ENCODE data around the gene SPEM2. TPM values are rescaled to one million over a fixed set of nuclear protein-coding genes. Genes with fewer than 3 reads are reported as not detected.

Gene SPEM2
- polyA plus RNA-seq, 1 donor from 2014 or later, result not detected

GRCh38 chr17:7426203-7426863 lies 917 bp downstream of the SPEM2 start:
- Histone ChIP-seq H3F3A (ENCODE audit: insufficient read depth, low read length, poor library complexity, severe bottlenecking) (no peaks in the 10 kb centered on the region), H3K36me3 (ENCODE audit: insufficient read depth, low read length) (no peaks in the 10 kb centered on the region), H3K79me2 (replicated peaks; ENCODE audit: insufficient read depth, low read length) (no peaks in the 10 kb centered on the region), H4K20me1 (ENCODE audit: insufficient read depth) (no peaks in the 10 kb centered on the region), H3K9ac (ENCODE audit: low read length) (no peak overlapping the region), H3K27ac (ENCODE audit: low read length) (no peak overlapping the region), H3K4me2 (ENCODE audit: low read length) (no peak overlapping the region), H3K9me3 (ENCODE audit: low read length) (no peaks in the 10 kb centered on the region), H3K9me2 (ENCODE audit: insufficient read depth, low read length) (no peaks in the 10 kb centered on the region), H3K4me3 (ENCODE audit: low read length) (no peak overlapping the region), H2AFZ (ENCODE audit: low read depth, low read length) (no peak overlapping the region), H3K27me3 (ENCODE audit: insufficient read depth, low read depth, low read length) (no peaks in the 10 kb centered on the region)
- TF ChIP-seq RAD21 (conservative IDR thresholded peaks at IDR 0.05), result no peak

- Histone ChIP-seq H4K20me1 (ENCODE audit: insufficient read depth) (no peaks in the 10 kb centered on the region), H3K27me3 (ENCODE audit: insufficient read depth, low read depth, low read length) (no peaks in the 10 kb centered on the region), H3K4me2 (ENCODE audit: low read length) (no peak overlapping the region), H3F3A (ENCODE audit: insufficient read depth, low read length, poor library complexity, severe bottlenecking) (no peaks in the 10 kb centered on the region), H3K9me3 (ENCODE audit: low read length) (no peaks in the 10 kb centered on the region), H3K9ac (ENCODE audit: low read length) (no peak overlapping the region), H3K27ac (ENCODE audit: low read length) (no peak overlapping the region), H3K79me2 (replicated peaks; ENCODE audit: insufficient read depth, low read length) (no peaks in the 10 kb centered on the region), H3K4me3 (ENCODE audit: low read length) (no peak overlapping the region), H2AFZ (ENCODE audit: low read depth, low read length) (no peak overlapping the region), H3K9me2 (ENCODE audit: insufficient read depth, low read length) (no peaks in the 10 kb centered on the region), H3K36me3 (ENCODE audit: insufficient read depth, low read length) (no peaks in the 10 kb centered on the region)
- no peak for TF ChIP-seq MXI1 (conservative IDR thresholded peaks at IDR 0.05; ENCODE audit: poor library complexity, severe bottlenecking)
- no peak for TF ChIP-seq EZH2 (IDR thresholded peaks at IDR 0.05; ENCODE audit: borderline replicate concordance, insufficient read depth, low read length, poor library complexity, severe bottlenecking)
Observed at GRCh38 chr17:7426896-7427489, 1.6 kb downstream of the SPEM2 start.

- no peaks in the 10 kb centered on the region for H3K9me2 ChIP-seq (ENCODE audit: insufficient read depth, low read length)
- no peaks in the 10 kb centered on the region for H3K27me3 ChIP-seq (ENCODE audit: insufficient read depth, low read depth, low read length)
- no peak overlapping the region for H3K4me2 ChIP-seq (ENCODE audit: low read length)
- no peaks in the 10 kb centered on the region for H3K79me2 ChIP-seq (replicated peaks; ENCODE audit: insufficient read depth, low read length)
- no peak overlapping the region for H3K4me3 ChIP-seq (ENCODE audit: low read length)
- no peaks in the 10 kb centered on the region for H3K9me3 ChIP-seq (ENCODE audit: low read length)
- H2AFZ ChIP-seq (ENCODE audit: low read depth, low read length), result no peak overlapping the region
- no peaks in the 10 kb centered on the region for H4K20me1 ChIP-seq (ENCODE audit: insufficient read depth)
- H3K9ac ChIP-seq (ENCODE audit: low read length), result no peak overlapping the region
- H3K27ac ChIP-seq (ENCODE audit: low read length), result no peak overlapping the region
- TF ChIP-seq MXI1 (conservative IDR thresholded peaks at IDR 0.05; ENCODE audit: poor library complexity, severe bottlenecking) (no peak), POLR2AphosphoS5 (IDR thresholded peaks at IDR 0.05) (no peak), TAF1 (IDR thresholded peaks at IDR 0.05; ENCODE audit: low read depth) (no peak), EZH2 (IDR thresholded peaks at IDR 0.05; ENCODE audit: borderline replicate concordance, insufficient read depth, low read length, poor library complexity, severe bottlenecking) (no peak), EP300 (conservative IDR thresholded peaks at IDR 0.05; ENCODE audit: poor library complexity, severe bottlenecking) (no peak), REST (IDR thresholded peaks at IDR 0.05; ENCODE audit: borderline replicate concordance) (no peak), RAD21 (conservative IDR thresholded peaks at IDR 0.05) (no peak), CTCF (IDR thresholded peaks at IDR 0.05; ENCODE audit: poor library complexity, severe bottlenecking) (no peak), SMC3 (conservative IDR thresholded peaks at IDR 0.05; ENCODE audit: poor library complexity) (no peak)
- no peaks in the 10 kb centered on the region for H3K36me3 ChIP-seq (ENCODE audit: insufficient read depth, low read length)
- H3F3A ChIP-seq (ENCODE audit: insufficient read depth, low read length, poor library complexity, severe bottlenecking), result no peaks in the 10 kb centered on the region
Observed at GRCh38 chr17:7427549-7427948, 2.1 kb downstream of the SPEM2 start.
